ENCODE measurements around the gene PCDHGB4.
"Not testable (repeated sequence)": the region's sequence is repeated elsewhere in the genome, so short reads cannot be mapped to it uniquely, and the experiment has no call there.

DNA sequence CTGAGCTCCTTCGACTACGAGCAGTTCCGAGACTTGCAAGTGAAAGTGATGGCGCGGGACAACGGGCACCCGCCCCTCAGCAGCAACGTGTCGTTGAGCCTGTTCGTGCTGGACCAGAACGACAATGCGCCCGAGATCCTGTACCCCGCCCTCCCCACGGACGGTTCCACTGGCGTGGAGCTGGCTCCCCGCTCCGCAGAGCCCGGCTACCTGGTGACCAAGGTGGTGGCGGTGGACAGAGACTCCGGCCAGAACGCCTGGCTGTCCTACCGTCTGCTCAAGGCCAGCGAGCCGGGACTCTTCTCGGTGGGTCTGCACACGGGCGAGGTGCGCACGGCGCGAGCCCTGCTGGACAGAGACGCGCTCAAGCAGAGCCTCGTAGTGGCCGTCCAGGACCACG is 44.8 kb downstream of the PCDHGB4 start:
- TF ChIP-seq, protein P1, sequence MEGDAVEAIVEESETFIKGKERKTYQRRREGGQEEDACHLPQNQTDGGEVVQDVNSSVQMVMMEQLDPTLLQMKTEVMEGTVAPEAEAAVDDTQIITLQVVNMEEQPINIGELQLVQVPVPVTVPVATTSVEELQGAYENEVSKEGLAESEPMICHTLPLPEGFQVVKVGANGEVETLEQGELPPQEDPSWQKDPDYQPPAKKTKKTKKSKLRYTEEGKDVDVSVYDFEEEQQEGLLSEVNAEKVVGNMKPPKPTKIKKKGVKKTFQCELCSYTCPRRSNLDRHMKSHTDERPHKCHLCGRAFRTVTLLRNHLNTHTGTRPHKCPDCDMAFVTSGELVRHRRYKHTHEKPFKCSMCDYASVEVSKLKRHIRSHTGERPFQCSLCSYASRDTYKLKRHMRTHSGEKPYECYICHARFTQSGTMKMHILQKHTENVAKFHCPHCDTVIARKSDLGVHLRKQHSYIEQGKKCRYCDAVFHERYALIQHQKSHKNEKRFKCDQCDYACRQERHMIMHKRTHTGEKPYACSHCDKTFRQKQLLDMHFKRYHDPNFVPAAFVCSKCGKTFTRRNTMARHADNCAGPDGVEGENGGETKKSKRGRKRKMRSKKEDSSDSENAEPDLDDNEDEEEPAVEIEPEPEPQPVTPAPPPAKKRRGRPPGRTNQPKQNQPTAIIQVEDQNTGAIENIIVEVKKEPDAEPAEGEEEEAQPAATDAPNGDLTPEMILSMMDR (IDR thresholded peaks at IDR 0.05): not testable (repeated sequence)
- not testable (repeated sequence) for TF ChIP-seq POLR2A (IDR thresholded peaks at IDR 0.05)

Data from heart left ventricle (tissue), 13 donors.